ENCODE measurements around the gene HPS6. TPM values are rescaled to one million over a fixed set of nuclear protein-coding genes. Genes with fewer than 3 reads are reported as not detected.
A peak's percentile ranks its signal among the peaks of the same experiment; 100 is the strongest.

HPS6 gene
- total and polyA plus RNA-seq, 9 of the 15 experiments (the other 6 are each of a cell fraction or from before 2014, with no cell fraction given) = 0.45 to 14.0 (median 4.5) TPM

GRCh38 chr10:102045292-102045691 is 19.9 kb upstream of the HPS6 start:
- Histone ChIP-seq H3K9ac (ENCODE audit: insufficient read depth in 1 of 2, low read depth in 2 of 2, low read length in 2 of 2) (no peak overlapping the region), H3K4me2 (ENCODE audit: insufficient read depth, low read length) (no peak overlapping the region), H2AFZ (ENCODE audit: low read depth, low read length) (no peak overlapping the region), H3K27me3 (ENCODE audit: control insufficient read depth in 2 of 2, insufficient read depth in 2 of 2, low read length in 2 of 2) (no peaks in the 10 kb centered on the region), H3K4me1 (replicated peaks in 1 of 2; ENCODE audit: control insufficient read depth in 2 of 2, insufficient read depth in 2 of 2, low read length in 2 of 2) (no peaks in the 10 kb centered on the region; a peak in 3 of 5 replicates), H3K9me1 (ENCODE audit: control insufficient read depth, insufficient read depth, low read length) (peaks cover 2% of the 10 kb centered on the region), H4K20me1 (replicated peaks; ENCODE audit: control insufficient read depth, insufficient read depth, low read length) (peaks cover 5% of the 10 kb centered on the region; the same call in 1 of the 2 replicates), H3K27ac (ENCODE audit: extremely low read depth, low read depth, low read length) (no peak overlapping the region), H3K4me3 (no peak overlapping the region), H3K79me2 (ENCODE audit: control insufficient read depth, insufficient read depth, low read length) (peaks cover 31% of the 10 kb centered on the region), H3K36me3 (ENCODE audit: control insufficient read depth, insufficient read depth, low read length) (no peaks in the 10 kb centered on the region; the same call in 2 of the 3 replicates), H3K9me3 (replicated peaks; ENCODE audit: control insufficient read depth, insufficient read depth, low read depth, low read length) (no peaks in the 10 kb centered on the region)
- BruUV-seq (replicated peaks) = no TSS peak
- no peak for TF ChIP-seq KDM5B (IDR thresholded peaks at IDR 0.05; ENCODE audit: insufficient replicate concordance, low read depth, low read length)
- TF ChIP-seq ZNF124 (CRISPR knock-in tag; IDR thresholded peaks at IDR 0.05) = no peak
- no peak for TF ChIP-seq KDM2B (CRISPR knock-in tag; IDR thresholded peaks at IDR 0.05)
- POLR2A ChIA-PET = no interaction called here
- ATAC-seq (no peak), FAIRE-seq (peak; percentile 55), DNase-seq (ENCODE audit: extremely low read depth in 1 of 4, low spot score in 3 of 4) (peak in 3 of 4 experiments; percentile 1)
- WGBS (ENCODE audit: insufficient coverage, low coverage, missing lambda C conversion rate) = 70% methylated on average over 3 of the region's 3 CpGs
- CTCF ChIA-PET (ENCODE audit: low intra/inter-chr PET ratio) = no interaction called here
- in situ Hi-C loops (cut with MboI) = loop anchor here (25.0 kb wide), 1 partner anchor 1058 kb away; the partner anchor contains the start of genes LZTS2, MRPL43 and TWNK
- intact Hi-C loops (cut with micrococcal nuclease) = no loop called here

GRCh38 chr10:102046095-102046494 is 19.1 kb upstream of the HPS6 start:
- BruUV-seq (replicated peaks) = no TSS peak
- intact Hi-C loops (cut with micrococcal nuclease) = no loop called here
- no peak for ATAC-seq

More at GRCh38 chr10:102046095-102046494, 19.1 kb upstream of the HPS6 start:
- DNase-seq (ENCODE audit: extremely low read depth in 1 of 4, low spot score in 3 of 4) (no peak), FAIRE-seq (no peak)
- peaks cover 27% of the 10 kb centered on the region for H3K79me2 ChIP-seq (ENCODE audit: control insufficient read depth, insufficient read depth, low read length)
- H3K4me3 ChIP-seq = no peak overlapping the region
- 80% methylated on average over 2 of the region's 2 CpGs for WGBS (ENCODE audit: insufficient coverage, low coverage, missing lambda C conversion rate)
- H3K9me1 ChIP-seq (ENCODE audit: control insufficient read depth, insufficient read depth, low read length) = no peaks in the 10 kb centered on the region
- no peak overlapping the region for H2AFZ ChIP-seq (ENCODE audit: low read depth, low read length)
- CTCF ChIA-PET (ENCODE audit: low intra/inter-chr PET ratio) = interaction anchor here (0.5 to 0.6 kb wide), 2 partner anchors 39 to 876 kb away, joined by 3 to 7 read pairs; no protein-coding TSS in a partner anchor
- no peaks in the 10 kb centered on the region for H4K20me1 ChIP-seq (replicated peaks; ENCODE audit: control insufficient read depth, insufficient read depth, low read length)
- TF ChIP-seq NCOA1 (IDR thresholded peaks at IDR 0.05; ENCODE audit: low read depth) (no peak), ZNF512 (tag; IDR thresholded peaks at IDR 0.05) (peak; percentile 77)
- POLR2A ChIA-PET = interaction anchor here (1.3 kb wide), 1 partner anchor 10 kb away, joined by 10 read pairs; the partner anchor contains the start of gene ARMH3
- no peak overlapping the region for H3K9ac ChIP-seq (ENCODE audit: insufficient read depth in 1 of 2, low read depth in 2 of 2, low read length in 2 of 2)
- no peak overlapping the region for H3K27ac ChIP-seq (ENCODE audit: extremely low read depth, low read depth, low read length)
- H3K4me1 ChIP-seq (replicated peaks in 1 of 2; ENCODE audit: control insufficient read depth in 2 of 2, insufficient read depth in 2 of 2, low read length in 2 of 2) = no peaks in the 10 kb centered on the region; a peak in 3 of 5 replicates
- H3K4me2 ChIP-seq (ENCODE audit: insufficient read depth, low read length) = no peak overlapping the region
- in situ Hi-C loops (cut with MboI) = loop anchor here (25.0 kb wide), 1 partner anchor 1059 kb away; the partner anchor contains the start of genes LZTS2, MRPL43 and TWNK
- H3K27me3 ChIP-seq (ENCODE audit: control insufficient read depth in 2 of 2, insufficient read depth in 2 of 2, low read length in 2 of 2) = no peaks in the 10 kb centered on the region
- no peaks in the 10 kb centered on the region; the same call in 2 of the 3 replicates for H3K36me3 ChIP-seq (ENCODE audit: control insufficient read depth, insufficient read depth, low read length)
- no peaks in the 10 kb centered on the region for H3K9me3 ChIP-seq (replicated peaks; ENCODE audit: control insufficient read depth, insufficient read depth, low read depth, low read length)

Data from K562 (cell line).